GM06990 (cell line): ENCODE measurements around the gene ZNF487.

Experiments
- DNase-seq: peaks from one replicate; pipeline ENCODE4 v3.0.0-alpha.2; 2011; ENCODE audit not compliant: insufficient read length; ENCODE audit errors: extremely low read depth
- H3K27me3 ChIP-seq: replicated peaks from 2 replicates; pipeline ENCODE4 v1.6.0; 2011; ENCODE audit warnings: low read length; ENCODE audit not compliant: control insufficient read depth, insufficient read depth
- H3K36me3 ChIP-seq: 2 replicates; pipeline ENCODE4 v1.5.1; 2011; ENCODE audit warnings: low read length; ENCODE audit not compliant: control insufficient read depth, insufficient read depth
- H3K4me3 ChIP-seq: replicated peaks from 2 replicates; pipeline ENCODE4 v1.5.1; 2011; ENCODE audit warnings: low read depth, mild to moderate bottlenecking, control low read depth, low read length
- TF ChIP-seq, protein P1 (sequence below): IDR thresholded peaks from 2 replicates; pipeline ENCODE4 v1.5.1; 2011; ENCODE audit warnings: low read length, control low read depth, mild to moderate bottlenecking, inconsistent platforms; ENCODE audit not compliant: insufficient read depth, poor library complexity, severe bottlenecking

The ZNF487 gene

GRCh38 chr10:43502931-43503330, 66.0 kb downstream of the ZNF487 start:
- DNase-seq, result no peak
- H3K4me3 ChIP-seq, result no peak overlapping the region
- H3K27me3 ChIP-seq, result no peaks in the 10 kb centered on the region
- H3K36me3 ChIP-seq, result no peaks in the 10 kb centered on the region
- TF ChIP-seq, protein P1, sequence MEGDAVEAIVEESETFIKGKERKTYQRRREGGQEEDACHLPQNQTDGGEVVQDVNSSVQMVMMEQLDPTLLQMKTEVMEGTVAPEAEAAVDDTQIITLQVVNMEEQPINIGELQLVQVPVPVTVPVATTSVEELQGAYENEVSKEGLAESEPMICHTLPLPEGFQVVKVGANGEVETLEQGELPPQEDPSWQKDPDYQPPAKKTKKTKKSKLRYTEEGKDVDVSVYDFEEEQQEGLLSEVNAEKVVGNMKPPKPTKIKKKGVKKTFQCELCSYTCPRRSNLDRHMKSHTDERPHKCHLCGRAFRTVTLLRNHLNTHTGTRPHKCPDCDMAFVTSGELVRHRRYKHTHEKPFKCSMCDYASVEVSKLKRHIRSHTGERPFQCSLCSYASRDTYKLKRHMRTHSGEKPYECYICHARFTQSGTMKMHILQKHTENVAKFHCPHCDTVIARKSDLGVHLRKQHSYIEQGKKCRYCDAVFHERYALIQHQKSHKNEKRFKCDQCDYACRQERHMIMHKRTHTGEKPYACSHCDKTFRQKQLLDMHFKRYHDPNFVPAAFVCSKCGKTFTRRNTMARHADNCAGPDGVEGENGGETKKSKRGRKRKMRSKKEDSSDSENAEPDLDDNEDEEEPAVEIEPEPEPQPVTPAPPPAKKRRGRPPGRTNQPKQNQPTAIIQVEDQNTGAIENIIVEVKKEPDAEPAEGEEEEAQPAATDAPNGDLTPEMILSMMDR, result no peak

DNA sequence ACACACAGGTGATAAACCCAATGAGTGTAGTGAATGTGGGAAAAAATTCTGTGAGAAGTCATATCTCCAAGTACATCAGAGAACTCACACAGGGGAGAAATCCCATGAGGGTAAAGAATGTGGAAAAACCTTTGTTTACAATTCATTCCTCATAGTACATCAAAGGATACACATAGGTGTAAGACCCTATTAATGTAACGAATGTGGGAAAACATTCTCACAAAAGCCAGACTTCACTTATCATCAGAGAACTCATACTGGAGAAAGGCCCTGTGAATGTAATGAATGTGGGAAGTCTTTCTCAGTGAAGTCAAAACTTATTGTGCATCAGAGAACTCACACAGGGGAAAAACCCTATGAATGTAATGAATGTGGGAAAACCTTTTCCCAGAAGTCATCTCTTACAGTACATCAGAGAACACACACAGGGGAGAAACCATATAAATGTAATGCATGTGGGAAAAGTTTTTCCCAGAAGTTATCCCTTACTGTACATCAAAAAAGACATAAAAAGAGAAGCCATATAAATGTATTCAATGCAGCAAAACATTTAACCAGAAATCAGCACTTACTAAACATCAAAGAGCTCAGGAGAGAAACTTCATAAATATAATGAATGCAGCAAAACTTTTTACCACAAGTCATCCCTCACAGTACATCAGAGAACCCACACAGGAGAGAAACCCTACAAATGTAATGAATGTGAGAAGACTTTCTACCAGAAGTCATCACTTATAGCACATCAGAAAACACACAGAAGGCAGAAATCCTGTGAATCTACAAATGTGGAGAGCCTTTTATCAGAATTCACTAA, 87.7 kb downstream of the ZNF487 start:
- no peaks in the 10 kb centered on the region for H3K36me3 ChIP-seq
- TF ChIP-seq, protein P1, result no peak
- DNase-seq, result no peak
- H3K4me3 ChIP-seq, result no peak overlapping the region
- H3K27me3 ChIP-seq, result no peaks in the 10 kb centered on the region
